Tibial nerve (tissue), 4 donors: ENCODE measurements around the gene YJEFN3. TPM values are rescaled to one million over a fixed set of nuclear protein-coding genes. Genes with fewer than 3 reads are reported as not detected.

ENCODE experiments used
- DNase-seq, 2 donors: peaks; one replicate each; pipeline ENCODE4 v3.0.0-alpha.2; 2019; ENCODE audit warnings: low spot score in 2 of 2
- H3K27ac ChIP-seq, 4 donors: fragments of 200-600 bp; sonication (generic) in 3 of 4; one replicate each; pipeline ENCODE4 v1.5.1; 2017 to 2019; ENCODE audit warnings: mild to moderate bottlenecking in 1 of 4
- H3K27me3 ChIP-seq, 2 donors: fragments of 200-600 bp; sonication (generic) in 1 of 2; one replicate each; pipeline versions ENCODE4 v1.5.1 to v1.6.0; 2017 to 2019
- H3K36me3 ChIP-seq, 3 donors: fragments of 200-600 bp; sonication (generic); one replicate each; pipeline ENCODE4 v1.5.1; 2018 to 2019
- H3K4me1 ChIP-seq, 4 donors: fragments of 200-600 bp; sonication (generic) in 3 of 4; one replicate each; pipeline ENCODE4 v1.5.1; 2017 to 2019
- H3K4me3 ChIP-seq, 4 donors: fragments of 200-600 bp; sonication (generic) in 3 of 4; one replicate each; pipeline ENCODE4 v1.5.1; 2017 to 2019; ENCODE audit warnings: mild to moderate bottlenecking in 1 of 4, moderate library complexity in 1 of 4
- H3K9me3 ChIP-seq, 4 donors: fragments of 200-600 bp; sonication (generic) in 3 of 4; one replicate each; pipeline ENCODE4 v1.5.1; 2017 to 2019
- EP300 ChIP-seq, 2 donors: sonication (generic); formaldehyde crosslinking; IDR thresholded peaks; one replicate each; pipeline ENCODE4 v1.6.1; 2017; ENCODE audit warnings: antibody characterized with exemption in 2 of 2, mild to moderate bottlenecking in 1 of 2
- POLR2A ChIP-seq, 2 donors: fragments of 450-650 bp; IDR thresholded peaks; one replicate each; pipeline ENCODE4 v1.6.1; 2017; ENCODE audit warnings: antibody characterized with exemption in 2 of 2, mild to moderate bottlenecking in 2 of 2, moderate library complexity in 2 of 2
- WGBS, 2 donors: methylation state at CpG; one replicate each; pipeline ENCODE4 v1.1.5; 2018; 5-methylcytosine and 5-hydroxymethylcytosine counted together
- total RNA-seq, 4 donors: library from RNA; depleted of rRNA; stranded (reverse); fragments of >200 nt; gene quantifications; one replicate each; pipeline ENCODE4 v1.1.0, GENCODE V29; 2016
- TF ChIP-seq, protein P1 (sequence below), 5 experiments: fragments of 200-600 bp in 3 of 5; fragments of 450-650 bp in 2 of 5; sonication (generic) in 3 of 5; IDR thresholded peaks; one replicate each; pipeline ENCODE4 v1.5.1; 2016 to 2019; ENCODE audit warnings: antibody characterized with exemption in 5 of 5, mild to moderate bottlenecking in 3 of 5, moderate library complexity in 2 of 5

YJEFN3 gene
- total RNA-seq, 4 donors from 2014 or later, result 4.2 to 9.4 (median 5.7) TPM

DNA sequence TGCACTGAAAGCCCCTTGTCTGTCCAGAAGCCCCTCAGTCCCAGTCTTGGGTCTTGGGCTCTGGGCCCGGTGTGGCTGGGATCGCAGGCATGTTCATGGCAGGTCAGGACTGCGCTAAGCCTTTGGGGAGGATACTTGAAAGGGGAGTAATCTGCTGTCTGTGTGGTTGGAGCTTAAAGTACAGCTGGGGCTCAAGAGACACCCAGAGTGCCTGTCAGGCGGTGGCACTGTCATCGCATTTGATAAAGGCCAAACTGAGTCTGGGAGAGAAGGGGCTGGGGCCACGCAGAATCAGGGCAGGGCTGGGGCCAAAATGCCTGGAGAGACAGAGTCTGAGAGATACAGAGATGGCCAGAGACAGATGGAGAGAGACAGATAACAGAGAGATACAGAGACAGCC is 5.1 kb downstream of the YJEFN3 start:
- H3K4me1 ChIP-seq, result peaks cover 0 to 38% (median 15%) of the 10 kb centered on the region in 4 donors
- H3K36me3 ChIP-seq, result peaks cover 0 to 12% (median 0%) of the 10 kb centered on the region in 3 donors
- TF ChIP-seq, protein P1, sequence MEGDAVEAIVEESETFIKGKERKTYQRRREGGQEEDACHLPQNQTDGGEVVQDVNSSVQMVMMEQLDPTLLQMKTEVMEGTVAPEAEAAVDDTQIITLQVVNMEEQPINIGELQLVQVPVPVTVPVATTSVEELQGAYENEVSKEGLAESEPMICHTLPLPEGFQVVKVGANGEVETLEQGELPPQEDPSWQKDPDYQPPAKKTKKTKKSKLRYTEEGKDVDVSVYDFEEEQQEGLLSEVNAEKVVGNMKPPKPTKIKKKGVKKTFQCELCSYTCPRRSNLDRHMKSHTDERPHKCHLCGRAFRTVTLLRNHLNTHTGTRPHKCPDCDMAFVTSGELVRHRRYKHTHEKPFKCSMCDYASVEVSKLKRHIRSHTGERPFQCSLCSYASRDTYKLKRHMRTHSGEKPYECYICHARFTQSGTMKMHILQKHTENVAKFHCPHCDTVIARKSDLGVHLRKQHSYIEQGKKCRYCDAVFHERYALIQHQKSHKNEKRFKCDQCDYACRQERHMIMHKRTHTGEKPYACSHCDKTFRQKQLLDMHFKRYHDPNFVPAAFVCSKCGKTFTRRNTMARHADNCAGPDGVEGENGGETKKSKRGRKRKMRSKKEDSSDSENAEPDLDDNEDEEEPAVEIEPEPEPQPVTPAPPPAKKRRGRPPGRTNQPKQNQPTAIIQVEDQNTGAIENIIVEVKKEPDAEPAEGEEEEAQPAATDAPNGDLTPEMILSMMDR (IDR thresholded peaks at IDR 0.05), result no peak
- no peak for TF ChIP-seq POLR2A (IDR thresholded peaks at IDR 0.05)
- no peak for TF ChIP-seq EP300 (IDR thresholded peaks at IDR 0.05)
- H3K27me3 ChIP-seq, result peaks cover 0 to 18% of the 10 kb centered on the region in 2 donors
- H3K27ac ChIP-seq, result no peak overlapping the region
- no peak overlapping the region for H3K4me3 ChIP-seq
- 80 to 81% methylated on average over 6 of the region's 6 CpGs for WGBS, 2 donors
- no peak for DNase-seq
- no peaks in the 10 kb centered on the region for H3K9me3 ChIP-seq

DNA sequence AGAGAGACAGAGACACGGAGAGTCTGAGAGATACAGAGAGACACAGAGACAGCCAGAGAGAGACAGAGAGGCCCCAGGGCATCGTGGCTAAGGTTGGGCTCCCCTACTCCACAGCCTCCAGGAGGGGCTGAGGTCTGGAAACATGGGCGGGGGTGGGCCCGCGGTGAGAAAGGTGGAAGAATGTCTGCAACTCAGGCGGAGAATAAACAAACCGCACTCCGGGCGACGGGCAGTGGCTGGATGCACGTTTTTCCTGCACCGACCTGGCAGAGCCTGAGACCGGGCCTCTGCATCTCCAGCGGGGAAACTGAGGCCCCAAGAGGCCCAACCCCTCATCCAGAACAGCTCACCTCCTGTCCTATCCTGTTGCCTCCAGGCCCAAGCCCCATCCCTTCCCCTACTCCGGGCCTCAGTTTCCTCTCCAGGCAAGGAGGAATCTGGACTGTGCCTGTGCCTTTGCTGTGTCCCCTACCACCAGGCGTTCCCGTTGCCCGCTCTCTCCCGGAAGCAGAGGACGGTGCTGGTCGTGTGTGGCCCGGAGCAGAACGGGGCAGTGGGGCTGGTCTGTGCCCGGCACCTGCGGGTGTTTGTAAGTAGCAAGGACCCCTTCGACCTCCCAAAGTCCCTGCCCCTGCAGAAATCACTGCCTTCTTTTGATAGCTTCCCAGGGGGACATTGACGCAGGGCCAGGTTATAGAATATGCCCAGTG is 6.0 kb downstream of the YJEFN3 start:
- no peak overlapping the region for H3K27ac ChIP-seq
- 76 to 79% methylated on average over 27 of the region's 27 CpGs for WGBS, 2 donors
- peaks cover 0 to 39% (median 17%) of the 10 kb centered on the region in 4 donors for H3K4me1 ChIP-seq
- no peak overlapping the region for H3K4me3 ChIP-seq
- DNase-seq, result no peak
- H3K36me3 ChIP-seq, result peaks cover 0 to 9% (median 0%) of the 10 kb centered on the region in 3 donors
- H3K9me3 ChIP-seq, result no peaks in the 10 kb centered on the region
- no peak for TF ChIP-seq EP300 (IDR thresholded peaks at IDR 0.05)
- no peak for TF ChIP-seq POLR2A (IDR thresholded peaks at IDR 0.05)
- TF ChIP-seq, protein P1 (IDR thresholded peaks at IDR 0.05), result no peak
- peaks cover 0 to 27% of the 10 kb centered on the region in 2 donors for H3K27me3 ChIP-seq

DNA sequence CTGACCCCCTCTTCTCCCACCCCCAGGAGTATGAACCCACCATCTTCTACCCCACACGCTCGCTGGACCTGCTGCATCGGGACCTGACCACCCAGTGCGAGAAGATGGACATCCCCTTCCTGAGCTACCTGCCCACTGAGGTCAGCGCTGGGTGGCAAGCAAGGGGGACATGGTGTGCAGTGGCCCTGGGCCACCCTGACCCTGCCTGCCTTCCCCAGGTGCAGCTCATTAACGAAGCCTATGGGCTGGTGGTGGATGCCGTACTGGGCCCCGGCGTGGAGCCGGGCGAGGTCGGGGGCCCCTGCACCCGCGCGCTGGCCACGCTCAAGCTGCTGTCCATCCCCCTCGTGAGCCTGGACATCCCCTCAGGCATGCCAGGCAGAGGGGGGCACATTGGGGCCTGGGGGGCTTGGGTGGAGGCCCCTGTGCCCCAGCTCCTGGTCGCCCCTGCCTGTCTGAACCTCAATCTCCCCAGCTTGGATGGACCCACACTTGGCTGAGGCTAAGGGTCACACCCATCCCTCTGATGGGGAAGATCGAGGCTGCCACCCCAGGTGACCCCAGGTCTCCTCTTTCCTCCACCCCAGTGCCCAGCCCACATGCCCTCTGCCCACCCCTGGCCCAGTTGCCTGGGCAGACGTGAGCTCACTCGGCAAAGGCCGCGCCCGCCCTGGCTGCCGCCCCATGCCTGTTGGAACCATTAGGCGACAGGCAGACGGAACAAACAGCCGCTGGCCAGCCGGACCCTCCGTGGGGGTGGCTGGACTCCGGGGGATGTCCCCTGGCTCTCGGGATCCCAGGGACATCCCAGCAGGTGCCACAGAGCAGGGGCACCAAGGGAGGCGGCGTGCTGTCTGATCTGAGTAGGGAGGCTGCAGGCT is 6.8 kb downstream of the YJEFN3 start:
- peaks cover 0 to 41% (median 20%) of the 10 kb centered on the region in 4 donors for H3K4me1 ChIP-seq
- H3K4me3 ChIP-seq, result no peak overlapping the region
- H3K27ac ChIP-seq, result no peak overlapping the region
- peaks cover 0 to 9% (median 0%) of the 10 kb centered on the region in 3 donors for H3K36me3 ChIP-seq
- no peak for TF ChIP-seq EP300 (IDR thresholded peaks at IDR 0.05)
- TF ChIP-seq, protein P1 (IDR thresholded peaks at IDR 0.05), result no peak
- no peak for TF ChIP-seq POLR2A (IDR thresholded peaks at IDR 0.05)
- H3K9me3 ChIP-seq, result peaks cover 0 to 5% (median 0%) of the 10 kb centered on the region in 4 donors
- 83 to 84% methylated on average over 20 to 25 of the region's 34 CpGs for WGBS, 2 donors
- no peak for DNase-seq
- H3K27me3 ChIP-seq, result peaks cover 2 to 35% of the 10 kb centered on the region in 2 donors

DNA sequence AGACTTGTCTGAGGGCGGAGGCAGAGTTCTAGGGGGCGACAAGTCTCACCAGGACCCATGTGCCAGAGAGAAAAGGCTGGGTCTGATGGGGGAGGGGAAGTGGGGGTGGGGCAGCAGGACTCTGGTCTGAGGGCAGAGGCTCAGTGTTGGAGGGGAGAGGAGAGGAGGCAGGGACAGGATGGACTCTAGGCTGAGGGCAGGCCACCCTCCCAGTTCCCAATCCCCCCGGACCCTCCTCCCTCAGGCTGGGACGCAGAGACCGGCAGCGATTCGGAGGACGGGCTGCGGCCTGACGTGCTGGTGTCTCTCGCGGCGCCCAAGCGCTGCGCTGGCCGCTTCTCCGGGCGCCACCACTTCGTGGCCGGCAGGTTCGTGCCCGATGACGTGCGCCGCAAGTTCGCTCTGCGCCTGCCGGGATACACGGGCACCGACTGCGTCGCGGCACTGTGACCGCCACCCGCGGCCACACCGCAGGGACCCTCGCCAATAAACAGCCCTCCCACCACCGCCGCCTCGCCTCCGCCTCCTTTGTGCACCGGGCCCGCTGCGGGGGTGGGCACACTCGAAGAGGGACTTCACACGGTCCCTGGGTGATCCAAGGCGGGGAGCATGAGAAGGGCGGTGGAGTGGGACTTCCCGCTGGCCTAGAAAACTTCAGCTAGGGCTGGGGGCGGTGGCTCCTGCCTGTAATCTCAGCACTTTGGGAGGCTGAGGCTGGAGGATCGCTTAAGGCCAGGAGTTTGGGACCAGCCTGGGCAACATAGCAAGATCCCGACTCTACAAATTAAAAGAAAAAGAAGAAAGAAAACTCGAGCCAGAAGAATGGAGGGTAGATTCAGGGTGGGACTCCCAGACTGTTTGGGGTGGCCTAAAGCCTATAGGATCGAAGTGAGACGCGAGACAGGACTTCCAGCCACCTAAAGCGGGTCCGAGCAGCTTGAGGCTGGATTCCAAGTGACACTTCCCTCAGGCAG is 8.7 kb downstream of the YJEFN3 start:
- H3K4me3 ChIP-seq, result peak overlapping the region in 1 of 4 donors; percentile 23
- WGBS, 2 donors, result 42 to 59% methylated on average over 15 to 51 of the region's 59 CpGs

More for the DNA sequence above, 8.7 kb downstream of the YJEFN3 start:
- Histone ChIP-seq H3K36me3 (peaks cover 0 to 9% (median 0%) of the 10 kb centered on the region in 3 donors), H3K27me3 (peaks cover 2 to 53% of the 10 kb centered on the region in 2 donors), H3K4me1 (peaks cover 0 to 43% (median 25%) of the 10 kb centered on the region in 4 donors), H3K9me3 (peaks cover 0 to 5% (median 0%) of the 10 kb centered on the region in 4 donors), H3K27ac (no peak overlapping the region)
- DNase-seq, result no peak
- TF ChIP-seq EP300 (IDR thresholded peaks at IDR 0.05) (no peak), POLR2A (IDR thresholded peaks at IDR 0.05) (no peak)
- TF ChIP-seq, protein P1 (IDR thresholded peaks at IDR 0.05), result no peak
